HepG2 (cell line): ENCODE results near the gene CACNA1I. TPM values are rescaled to one million over a fixed set of nuclear protein-coding genes. Genes with fewer than 3 reads are reported as not detected.

Source experiments
- DMAP1 ChIP-seq: IDR thresholded peaks from 2 replicates; pipeline ENCODE4 v1.6.1; 2016
- GLI4 ChIP-seq: sonication (generic); formaldehyde crosslinking; IDR thresholded peaks from 2 replicates; pipeline ENCODE4 v1.5.1; 2020; ENCODE audit warnings: missing genetic modification reagents, mild to moderate bottlenecking, moderate library complexity, borderline replicate concordance
- HCFC1 ChIP-seq: fragments of 150-350 bp; IDR thresholded peaks from 2 replicates; pipeline ENCODE4 v1.6.1; 2014; ENCODE audit warnings: low read depth, low read length
- IKZF4 ChIP-seq: sonication (generic); formaldehyde crosslinking; IDR thresholded peaks from 2 replicates; pipeline ENCODE4 v1.5.1; 2020; ENCODE audit warnings: borderline replicate concordance, mild to moderate bottlenecking, low read depth, missing genetic modification reagents; ENCODE audit errors: not compliant biosample characterization
- MBD4 ChIP-seq: IDR thresholded peaks from 2 replicates; pipeline ENCODE4 v1.6.1; 2012; ENCODE audit warnings: low read length, inconsistent platforms, borderline replicate concordance
- PTBP1 ChIP-seq: fragments of 200-400 bp; formaldehyde crosslinking; IDR thresholded peaks from 2 replicates; pipeline ENCODE4 v1.6.1; 2018; ENCODE audit warnings: low read length, low read depth; ENCODE audit not compliant: poor library complexity, severe bottlenecking
- SKIL ChIP-seq: sonication (generic); formaldehyde crosslinking; IDR thresholded peaks from 2 replicates; pipeline ENCODE4 v1.8.0; 2022; ENCODE audit warnings: missing genetic modification reagents, mild to moderate bottlenecking, moderate library complexity, borderline replicate concordance
- SOX13 ChIP-seq, 3 experiments: fragments of 450-650 bp in 1 of 3; sonication (generic) in 1 of 3; formaldehyde crosslinking in 1 of 3; IDR thresholded peaks in 2 of 3; conservative IDR thresholded peaks in 1 of 3; 2 replicates each; pipeline versions ENCODE4 v1.5.0 to v1.6.1; 2016 to 2020; ENCODE audit warnings: antibody characterized with exemption in 1 of 3, mild to moderate bottlenecking in 1 of 3, missing compliant biosample characterization in 1 of 3, missing genetic modification reagents in 1 of 3, moderate library complexity in 1 of 3
- SSRP1 ChIP-seq: IDR thresholded peaks from 2 replicates; pipeline ENCODE4 v1.6.1; 2016; ENCODE audit warnings: control low read depth
- STAT6 ChIP-seq: sonication (generic); formaldehyde crosslinking; IDR thresholded peaks from 2 replicates; pipeline ENCODE4 v1.4.0; 2020; ENCODE audit warnings: missing genetic modification reagents, mild to moderate bottlenecking, borderline replicate concordance
- ZBTB7A ChIP-seq: sonication (generic); formaldehyde crosslinking; IDR thresholded peaks from 2 replicates; pipeline ENCODE4 v1.8.0; 2022; ENCODE audit warnings: mild to moderate bottlenecking, missing genetic modification reagents
- ZC3H4 ChIP-seq: sonication (generic); formaldehyde crosslinking; IDR thresholded peaks from 2 replicates; pipeline ENCODE4 v1.4.0; 2020; ENCODE audit warnings: missing genetic modification reagents, borderline replicate concordance
- ZFY ChIP-seq: sonication (generic); formaldehyde crosslinking; IDR thresholded peaks from 2 replicates; pipeline ENCODE4 v1.4.0; 2020; ENCODE audit warnings: missing genetic modification reagents
- ZNF33A ChIP-seq: sonication (generic); formaldehyde crosslinking; IDR thresholded peaks from 2 replicates; pipeline ENCODE4 v1.5.1; 2020; ENCODE audit warnings: missing genetic modification reagents, mild to moderate bottlenecking, moderate library complexity, borderline replicate concordance
- ZNF776 ChIP-seq: sonication (generic); formaldehyde crosslinking; IDR thresholded peaks from 2 replicates; pipeline ENCODE4 v1.4.0; 2020; ENCODE audit warnings: mild to moderate bottlenecking, missing genetic modification reagents
- ZNF790 ChIP-seq: sonication (generic); formaldehyde crosslinking; IDR thresholded peaks from 2 replicates; pipeline ENCODE4 v1.8.0; 2022; ENCODE audit warnings: missing genetic modification reagents, mild to moderate bottlenecking, borderline replicate concordance
- polyA plus RNA-seq, 8 experiments: library from polyadenylated mRNA; depleted of rRNA in 3 of 8; stranded (reverse) in 7 of 8; unstranded in 1 of 8; fragments of >200 nt; fragmentation: Illumina TruSeq in 4 of 8; extraction: Trizol in 4 of 8; gene quantifications; 2 replicates each; pipeline versions ENCODE4 v1.2.1 to v1.2.3, GENCODE V29; 2011 to 2016; ENCODE audit warnings: low read depth in 4 of 8, missing spikeins in 1 of 8, mixed read lengths in 1 of 8; ENCODE audit not compliant: insufficient read depth in 1 of 8
- total RNA-seq, 5 experiments: library from RNA; depleted of rRNA; stranded (reverse); fragments of >200 nt; fragmentation: Illumina TruSeq; extraction: Trizol; gene quantifications; 2 replicates each; pipeline ENCODE4 v1.2.3, GENCODE V29; 2016; ENCODE audit warnings: low read depth in 1 of 5
- TF ChIP-seq, protein P1 (sequence below): sonication (generic); formaldehyde crosslinking; IDR thresholded peaks from 2 replicates; pipeline ENCODE4 v1.4.0; 2020; ENCODE audit warnings: missing genetic modification reagents, mild to moderate bottlenecking, borderline replicate concordance
- TF ChIP-seq, protein P2 (sequence below): sonication (generic); formaldehyde crosslinking; IDR thresholded peaks from 2 replicates; pipeline ENCODE4 v1.5.0; 2020; ENCODE audit warnings: missing genetic modification reagents

The CACNA1I gene
- total and polyA plus RNA-seq, 2 of the 13 experiments (the other 11 are each of a cell fraction or from before 2014, with no cell fraction given) = not detected

DNA sequence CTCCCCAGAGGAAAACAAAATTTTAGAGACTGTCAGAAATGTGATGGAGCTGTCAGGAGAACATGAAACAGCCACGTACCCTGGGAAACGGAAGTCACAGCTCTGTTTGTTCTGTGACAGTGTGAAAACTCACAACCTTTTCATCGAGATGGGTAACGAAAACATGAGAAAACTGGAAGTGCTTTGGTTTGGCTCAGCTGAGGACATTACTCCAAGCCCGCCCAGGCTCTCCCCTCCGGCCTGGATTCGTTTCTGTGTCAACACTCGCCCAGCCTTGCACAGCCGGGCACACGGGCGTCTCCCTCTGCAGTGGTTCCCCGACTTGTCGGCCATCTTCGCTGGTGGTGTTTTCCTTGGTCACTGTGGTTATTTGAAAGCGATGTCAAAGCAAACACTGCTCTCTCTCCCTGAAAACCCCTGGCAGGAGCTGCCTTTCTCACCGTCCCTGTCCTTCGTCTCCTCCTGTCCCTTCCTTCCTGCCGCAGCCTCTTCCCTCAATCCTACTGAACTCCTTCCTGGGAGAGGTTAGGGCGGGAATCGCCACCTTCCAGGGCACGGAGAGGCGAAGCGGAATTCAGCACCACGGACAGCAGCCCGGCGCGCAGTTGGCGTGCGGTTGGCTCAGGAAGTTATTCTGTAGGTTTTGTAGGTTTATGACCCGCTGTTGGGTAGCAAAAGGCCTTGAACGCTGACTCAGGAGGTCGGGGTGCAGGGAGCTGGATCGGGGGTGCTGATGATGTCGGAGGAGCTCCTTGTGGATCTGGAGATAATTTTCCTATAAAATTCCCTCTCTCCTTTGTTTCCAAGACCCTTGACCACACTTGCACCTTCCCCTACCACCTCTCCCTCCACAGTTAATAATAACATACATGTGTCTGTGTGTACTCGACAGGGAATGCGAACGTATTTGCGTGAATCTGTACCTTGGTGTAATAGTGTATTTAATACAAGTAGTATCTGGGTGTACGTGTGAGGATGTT, 24.9 kb upstream of the CACNA1I start (continued):
- TF ChIP-seq, protein P1, sequence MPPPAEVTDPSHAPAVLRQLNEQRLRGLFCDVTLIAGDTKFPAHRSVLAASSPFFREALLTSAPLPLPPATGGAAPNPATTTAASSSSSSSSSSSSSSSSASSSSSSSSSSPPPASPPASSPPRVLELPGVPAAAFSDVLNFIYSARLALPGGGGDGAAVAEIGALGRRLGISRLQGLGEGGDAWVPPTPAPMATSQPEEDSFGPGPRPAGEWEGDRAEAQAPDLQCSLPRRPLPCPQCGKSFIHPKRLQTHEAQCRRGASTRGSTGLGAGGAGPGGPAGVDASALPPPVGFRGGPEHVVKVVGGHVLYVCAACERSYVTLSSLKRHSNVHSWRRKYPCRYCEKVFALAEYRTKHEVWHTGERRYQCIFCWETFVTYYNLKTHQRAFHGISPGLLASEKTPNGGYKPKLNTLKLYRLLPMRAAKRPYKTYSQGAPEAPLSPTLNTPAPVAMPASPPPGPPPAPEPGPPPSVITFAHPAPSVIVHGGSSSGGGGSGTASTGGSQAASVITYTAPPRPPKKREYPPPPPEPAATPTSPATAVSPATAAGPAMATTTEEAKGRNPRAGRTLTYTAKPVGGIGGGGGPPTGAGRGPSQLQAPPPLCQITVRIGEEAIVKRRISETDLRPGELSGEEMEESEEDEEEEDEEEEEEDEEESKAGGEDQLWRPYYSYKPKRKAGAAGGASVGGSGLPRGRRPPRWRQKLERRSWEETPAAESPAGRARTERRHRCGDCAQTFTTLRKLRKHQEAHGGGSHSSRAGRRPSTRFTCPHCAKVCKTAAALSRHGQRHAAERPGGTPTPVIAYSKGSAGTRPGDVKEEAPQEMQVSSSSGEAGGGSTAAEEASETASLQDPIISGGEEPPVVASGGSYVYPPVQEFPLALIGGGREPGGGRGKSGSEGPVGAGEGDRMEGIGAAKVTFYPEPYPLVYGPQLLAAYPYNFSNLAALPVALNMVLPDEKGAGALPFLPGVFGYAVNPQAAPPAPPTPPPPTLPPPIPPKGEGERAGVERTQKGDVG = no peak
- TF ChIP-seq SKIL (CRISPR knock-in tag) = no peak
- TF ChIP-seq ZFY (CRISPR knock-in tag) = peak; percentile 47; the same call in 1 of the 2 replicates
- TF ChIP-seq, protein P2, sequence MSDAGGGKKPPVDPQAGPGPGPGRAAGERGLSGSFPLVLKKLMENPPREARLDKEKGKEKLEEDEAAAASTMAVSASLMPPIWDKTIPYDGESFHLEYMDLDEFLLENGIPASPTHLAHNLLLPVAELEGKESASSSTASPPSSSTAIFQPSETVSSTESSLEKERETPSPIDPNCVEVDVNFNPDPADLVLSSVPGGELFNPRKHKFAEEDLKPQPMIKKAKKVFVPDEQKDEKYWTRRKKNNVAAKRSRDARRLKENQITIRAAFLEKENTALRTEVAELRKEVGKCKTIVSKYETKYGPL (CRISPR knock-in tag) = peak; percentile 90; the same call in 1 of the 2 replicates
- TF ChIP-seq ZC3H4 (CRISPR knock-in tag) = no peak
- TF ChIP-seq STAT6 = no peak
- TF ChIP-seq SSRP1 = no peak
- TF ChIP-seq IKZF4 = peak; percentile 61
- TF ChIP-seq PTBP1 = no peak
- no peak for TF ChIP-seq ZNF776 (CRISPR knock-in tag)
- peak; percentile 62 for TF ChIP-seq ZBTB7A (CRISPR knock-in tag)
- no peak for TF ChIP-seq SOX13 (IDR thresholded peaks at IDR 0.05)
- TF ChIP-seq SOX13 (CRISPR knock-in tag; conservative IDR thresholded peaks at IDR 0.05 in 1 of 2, IDR thresholded peaks at IDR 0.05 in 1 of 2) = peak in 1 of 2 experiments; percentile 60; a peak in 2 of 4 replicates
- TF ChIP-seq ZNF33A (CRISPR knock-in tag) = no peak
- TF ChIP-seq HCFC1 = no peak
- TF ChIP-seq ZNF790 (CRISPR knock-in tag) = peak; percentile 68; the same call in 1 of the 2 replicates
- 0 out of 2 replicates have a peak, but pooled peaks have one; percentile 33 for TF ChIP-seq GLI4 (CRISPR knock-in tag)
- TF ChIP-seq DMAP1 (CRISPR knock-in tag) = no peak
- TF ChIP-seq MBD4 = no peak
